ENCODE results near the gene SEC24C. TPM values are rescaled to one million over a fixed set of nuclear protein-coding genes. Genes with fewer than 3 reads are reported as not detected.
"Not testable (repeated sequence)": the region's sequence is repeated elsewhere in the genome, so short reads cannot be mapped to it uniquely, and the experiment has no call there.

SEC24C gene
- 93.0 and 96.5 TPM in 2 replicates for total RNA-seq
- long read RNA-seq, full-length matches to known transcripts, result 29 of 168 reads
- long read RNA-seq, partial matches to known transcripts, result 114 of 168 reads
- long read RNA-seq, other reads (novel, unspliced or antisense), result 25 of 168 reads

GRCh38 chr10:73743905-73744663, at the start of gene SEC24C:
Gene SEC24C (plus strand): TSS chr10:73744372. CDS start chr10:73746833, 2,461 bp downstream.
- Mint-ChIP-seq H3K36me3 (ENCODE audit: insufficient read depth) (peaks cover 2% of the 10 kb centered on the region), H3K27ac (peak within 1 kb of the TSS; percentile 99), H3K9me3 (ENCODE audit: low read depth) (no peaks in the 10 kb centered on the region), H3K4me3 (ENCODE audit: low read depth) (peak within 1 kb of the TSS; percentile 97), H3K27me3 (no peaks in the 10 kb centered on the region), H3K4me1 (ENCODE audit: low read depth) (peaks cover 19% of the 10 kb centered on the region)
- TF ChIP-seq CTCF (IDR thresholded peaks at IDR 0.05; ENCODE audit: unreplicated experiment), result peak; percentile 10
- DNase-seq (ENCODE audit: low spot score, unreplicated experiment), result peak; percentile 83

GRCh38 chr10:73695302-73695701, 48.9 kb upstream of the SEC24C start:
- not testable (repeated sequence) for H3K4me1 Mint-ChIP-seq (ENCODE audit: low read depth); H3K4me3 Mint-ChIP-seq (ENCODE audit: low read depth); H3K9me3 Mint-ChIP-seq (ENCODE audit: low read depth); H3K27me3 Mint-ChIP-seq; H3K27ac Mint-ChIP-seq; DNase-seq (ENCODE audit: low spot score, unreplicated experiment); H3K36me3 Mint-ChIP-seq (ENCODE audit: insufficient read depth)

- not testable (repeated sequence) for H3K27ac Mint-ChIP-seq; DNase-seq (ENCODE audit: low spot score, unreplicated experiment); H3K4me3 Mint-ChIP-seq (ENCODE audit: low read depth); H3K36me3 Mint-ChIP-seq (ENCODE audit: insufficient read depth); H3K4me1 Mint-ChIP-seq (ENCODE audit: low read depth); H3K9me3 Mint-ChIP-seq (ENCODE audit: low read depth); H3K27me3 Mint-ChIP-seq
Measured at GRCh38 chr10:73697675-73698159, 46.5 kb upstream of the SEC24C start, which contains the start of gene AGAP5. Gene AGAP5 (minus strand): TSS chr10:73698109. CDS start chr10:73697755, 354 bp downstream.

- DNase-seq (ENCODE audit: low spot score, unreplicated experiment); H3K4me1 Mint-ChIP-seq (ENCODE audit: low read depth); H3K27ac Mint-ChIP-seq; H3K9me3 Mint-ChIP-seq (ENCODE audit: low read depth); H3K27me3 Mint-ChIP-seq; H3K36me3 Mint-ChIP-seq (ENCODE audit: insufficient read depth); H3K4me3 Mint-ChIP-seq (ENCODE audit: low read depth): not testable (repeated sequence)
Measured at GRCh38 chr10:73698819-73699218, 45.4 kb upstream of the SEC24C start.

GRCh38 chr10:73703924-73704323, 40.2 kb upstream of the SEC24C start:
- not testable (repeated sequence) for H3K4me3 Mint-ChIP-seq (ENCODE audit: low read depth); DNase-seq (ENCODE audit: low spot score, unreplicated experiment); H3K27ac Mint-ChIP-seq; H3K27me3 Mint-ChIP-seq; H3K36me3 Mint-ChIP-seq (ENCODE audit: insufficient read depth); H3K9me3 Mint-ChIP-seq (ENCODE audit: low read depth); H3K4me1 Mint-ChIP-seq (ENCODE audit: low read depth)

- not testable (repeated sequence) for H3K36me3 Mint-ChIP-seq (ENCODE audit: insufficient read depth); H3K27me3 Mint-ChIP-seq; H3K4me1 Mint-ChIP-seq (ENCODE audit: low read depth); H3K27ac Mint-ChIP-seq; DNase-seq (ENCODE audit: low spot score, unreplicated experiment); H3K4me3 Mint-ChIP-seq (ENCODE audit: low read depth); H3K9me3 Mint-ChIP-seq (ENCODE audit: low read depth)
Measured at GRCh38 chr10:73705506-73706072, 38.6 kb upstream of the SEC24C start.

- H3K36me3 Mint-ChIP-seq (ENCODE audit: insufficient read depth); H3K4me1 Mint-ChIP-seq (ENCODE audit: low read depth); H3K27me3 Mint-ChIP-seq; H3K27ac Mint-ChIP-seq; H3K4me3 Mint-ChIP-seq (ENCODE audit: low read depth); H3K9me3 Mint-ChIP-seq (ENCODE audit: low read depth); DNase-seq (ENCODE audit: low spot score, unreplicated experiment): not testable (repeated sequence)
Measured at GRCh38 chr10:73706488-73706887, 37.7 kb upstream of the SEC24C start.

- H3K27me3 Mint-ChIP-seq; H3K36me3 Mint-ChIP-seq (ENCODE audit: insufficient read depth); H3K4me3 Mint-ChIP-seq (ENCODE audit: low read depth); DNase-seq (ENCODE audit: low spot score, unreplicated experiment); H3K4me1 Mint-ChIP-seq (ENCODE audit: low read depth); H3K27ac Mint-ChIP-seq; H3K9me3 Mint-ChIP-seq (ENCODE audit: low read depth): not testable (repeated sequence)
Measured at GRCh38 chr10:73707628-73708027, 36.5 kb upstream of the SEC24C start.

GRCh38 chr10:73708122-73708521, 36.0 kb upstream of the SEC24C start:
- not testable (repeated sequence) for H3K36me3 Mint-ChIP-seq (ENCODE audit: insufficient read depth); H3K27ac Mint-ChIP-seq

GRCh38 chr10:73711683-73712082, 32.5 kb upstream of the SEC24C start:
- DNase-seq (ENCODE audit: low spot score, unreplicated experiment); H3K4me1 Mint-ChIP-seq (ENCODE audit: low read depth); H3K27ac Mint-ChIP-seq; H3K27me3 Mint-ChIP-seq; H3K9me3 Mint-ChIP-seq (ENCODE audit: low read depth); H3K4me3 Mint-ChIP-seq (ENCODE audit: low read depth); H3K36me3 Mint-ChIP-seq (ENCODE audit: insufficient read depth): not testable (repeated sequence)

More at GRCh38 chr10:73708122-73708521, 36.0 kb upstream of the SEC24C start:
- H3K4me3 Mint-ChIP-seq (ENCODE audit: low read depth); DNase-seq (ENCODE audit: low spot score, unreplicated experiment); H3K4me1 Mint-ChIP-seq (ENCODE audit: low read depth); H3K9me3 Mint-ChIP-seq (ENCODE audit: low read depth); H3K27me3 Mint-ChIP-seq: not testable (repeated sequence)

- H3K27ac Mint-ChIP-seq; H3K27me3 Mint-ChIP-seq; DNase-seq (ENCODE audit: low spot score, unreplicated experiment); H3K36me3 Mint-ChIP-seq (ENCODE audit: insufficient read depth); H3K4me3 Mint-ChIP-seq (ENCODE audit: low read depth); H3K9me3 Mint-ChIP-seq (ENCODE audit: low read depth); H3K4me1 Mint-ChIP-seq (ENCODE audit: low read depth): not testable (repeated sequence)
Measured at GRCh38 chr10:73713912-73714311, 30.3 kb upstream of the SEC24C start.

- H3K27ac Mint-ChIP-seq; H3K4me3 Mint-ChIP-seq (ENCODE audit: low read depth); H3K27me3 Mint-ChIP-seq; H3K4me1 Mint-ChIP-seq (ENCODE audit: low read depth); DNase-seq (ENCODE audit: low spot score, unreplicated experiment); H3K9me3 Mint-ChIP-seq (ENCODE audit: low read depth): not testable (repeated sequence)
- peaks cover 12% of the 10 kb centered on the region for H3K36me3 Mint-ChIP-seq (ENCODE audit: insufficient read depth)
Measured at GRCh38 chr10:73714483-73714882, 29.7 kb upstream of the SEC24C start.
